ENCODE measurements around the gene RBFOX2.
"Not testable (repeated sequence)": the region's sequence is repeated elsewhere in the genome, so short reads cannot be mapped to it uniquely, and the experiment has no call there.

RBFOX2 gene

GRCh38 chr22:35711336-35711735 lies 317.3 kb downstream of the RBFOX2 start:
- H3K36me3 ChIP-seq (ENCODE audit: control insufficient read depth, insufficient read depth, low read length): no peaks in the 10 kb centered on the region
- DNase-seq (ENCODE audit: extremely low read depth, insufficient read length): no peak
- no peak for TF ChIP-seq CTCF (IDR thresholded peaks at IDR 0.05; ENCODE audit: insufficient read depth, low read length, poor library complexity, severe bottlenecking)
- H3K4me3 ChIP-seq (replicated peaks; ENCODE audit: low read depth, low read length): no peak overlapping the region
- no peaks in the 10 kb centered on the region; the same call in 1 of the 2 replicates for H3K27me3 ChIP-seq (replicated peaks; ENCODE audit: control insufficient read depth, insufficient read depth, low read length)

- H3K36me3 ChIP-seq (ENCODE audit: control insufficient read depth, insufficient read depth, low read length): no peaks in the 10 kb centered on the region
- no peak for DNase-seq (ENCODE audit: extremely low read depth, insufficient read length)
- TF ChIP-seq CTCF (IDR thresholded peaks at IDR 0.05; ENCODE audit: insufficient read depth, low read length, poor library complexity, severe bottlenecking): no peak
These were observed 319.7 kb downstream of the RBFOX2 start for GRCh38 chr22:35708917-35709316.

GRCh38 chr22:35708453-35708852 lies 320.2 kb downstream of the RBFOX2 start:
- no peak for TF ChIP-seq CTCF (IDR thresholded peaks at IDR 0.05; ENCODE audit: insufficient read depth, low read length, poor library complexity, severe bottlenecking)
- no peaks in the 10 kb centered on the region for H3K27me3 ChIP-seq (replicated peaks; ENCODE audit: control insufficient read depth, insufficient read depth, low read length)
- no peaks in the 10 kb centered on the region for H3K36me3 ChIP-seq (ENCODE audit: control insufficient read depth, insufficient read depth, low read length)
- H3K4me3 ChIP-seq (replicated peaks; ENCODE audit: low read depth, low read length): no peak overlapping the region
- no peak for DNase-seq (ENCODE audit: extremely low read depth, insufficient read length)

More at GRCh38 chr22:35708917-35709316, 319.7 kb downstream of the RBFOX2 start:
- Histone ChIP-seq H3K27me3 (replicated peaks; ENCODE audit: control insufficient read depth, insufficient read depth, low read length) (no peaks in the 10 kb centered on the region), H3K4me3 (replicated peaks; ENCODE audit: low read depth, low read length) (no peak overlapping the region)

GRCh38 chr22:35705141-35705540 lies 323.5 kb downstream of the RBFOX2 start:
- no peaks in the 10 kb centered on the region for H3K27me3 ChIP-seq (replicated peaks; ENCODE audit: control insufficient read depth, insufficient read depth, low read length)
- no peak for TF ChIP-seq CTCF (IDR thresholded peaks at IDR 0.05; ENCODE audit: insufficient read depth, low read length, poor library complexity, severe bottlenecking)
- no peak for DNase-seq (ENCODE audit: extremely low read depth, insufficient read length)
- no peak overlapping the region for H3K4me3 ChIP-seq (replicated peaks; ENCODE audit: low read depth, low read length)
- no peaks in the 10 kb centered on the region for H3K36me3 ChIP-seq (ENCODE audit: control insufficient read depth, insufficient read depth, low read length)

GRCh38 chr22:35703861-35704584 lies 324.6 kb downstream of the RBFOX2 start:
- TF ChIP-seq CTCF (IDR thresholded peaks at IDR 0.05; ENCODE audit: insufficient read depth, low read length, poor library complexity, severe bottlenecking): no peak
- no peaks in the 10 kb centered on the region for H3K36me3 ChIP-seq (ENCODE audit: control insufficient read depth, insufficient read depth, low read length)
- no peak overlapping the region for H3K4me3 ChIP-seq (replicated peaks; ENCODE audit: low read depth, low read length)
- no peaks in the 10 kb centered on the region for H3K27me3 ChIP-seq (replicated peaks; ENCODE audit: control insufficient read depth, insufficient read depth, low read length)
- no peak for DNase-seq (ENCODE audit: extremely low read depth, insufficient read length)

- H3K36me3 ChIP-seq (ENCODE audit: control insufficient read depth, insufficient read depth, low read length); DNase-seq (ENCODE audit: extremely low read depth, insufficient read length); H3K4me3 ChIP-seq (replicated peaks; ENCODE audit: low read depth, low read length); H3K27me3 ChIP-seq (replicated peaks; ENCODE audit: control insufficient read depth, insufficient read depth, low read length): not testable (repeated sequence)
These were observed 328.8 kb downstream of the RBFOX2 start for GRCh38 chr22:35699852-35700251.
